ENCODE data around the gene FAM89B. TPM values are rescaled to one million over a fixed set of nuclear protein-coding genes. Genes with fewer than 3 reads are reported as not detected.

The FAM89B gene
- total RNA-seq, 1 donor from 2014 or later: 47.5 TPM

- H3K36me3 ChIP-seq (ENCODE audit: insufficient read depth, low read length): peaks cover 18% of the 10 kb centered on the region
- no peaks in the 10 kb centered on the region for H3K9me3 ChIP-seq (ENCODE audit: insufficient read depth, low read depth, low read length)
- H3K9me3 Mint-ChIP-seq (ENCODE audit: unreplicated experiment): no peaks in the 10 kb centered on the region
- H3K27ac Mint-ChIP-seq (ENCODE audit: unreplicated experiment): no peak overlapping the region
- no peak overlapping the region for H2AFZ ChIP-seq (ENCODE audit: low read depth, low read length)
- H3K27me3 ChIP-seq (ENCODE audit: insufficient read depth, low read length): no peaks in the 10 kb centered on the region
- no peak overlapping the region for H3K27ac ChIP-seq (ENCODE audit: low read depth, low read length)
- H3K4me2 ChIP-seq (ENCODE audit: low read length): no peak overlapping the region
- peaks cover 41% of the 10 kb centered on the region for H3K4me1 ChIP-seq (ENCODE audit: insufficient read depth, low read length)
- no peak for FAIRE-seq
- no peak overlapping the region for H3K4me3 Mint-ChIP-seq (ENCODE audit: unreplicated experiment)
- H3K9ac ChIP-seq (ENCODE audit: low read length): no peak overlapping the region
- peaks cover 27% of the 10 kb centered on the region for H3K4me1 Mint-ChIP-seq (ENCODE audit: low read depth, unreplicated experiment)
- peaks cover 28% of the 10 kb centered on the region for H3K36me3 Mint-ChIP-seq (ENCODE audit: low read depth, unreplicated experiment)
- no peak overlapping the region for H3K4me3 ChIP-seq (ENCODE audit: insufficient read depth, low read depth, low read length)
- H3K79me2 ChIP-seq (ENCODE audit: insufficient read depth, low read length): peaks cover 66% of the 10 kb centered on the region
- TF ChIP-seq CTCF (IDR thresholded peaks at IDR 0.05; ENCODE audit: insufficient read depth, low read depth, low read length) (no peak), EZH2 (IDR thresholded peaks at IDR 0.05; ENCODE audit: insufficient read depth, low read length) (no peak)
- peaks cover 72% of the 10 kb centered on the region for H4K20me1 ChIP-seq (ENCODE audit: insufficient read depth, low read length)
- H3K27me3 Mint-ChIP-seq (ENCODE audit: low read depth, unreplicated experiment): no peaks in the 10 kb centered on the region
- DNase-seq (ENCODE audit: low read depth): no peak
Measured at GRCh38 chr11:65609229-65609628, 36.9 kb downstream of the FAM89B start.

- H3K9ac ChIP-seq (ENCODE audit: low read length): no peak overlapping the region
- Mint-ChIP-seq H3K27me3 (ENCODE audit: low read depth, unreplicated experiment) (no peaks in the 10 kb centered on the region), H3K36me3 (ENCODE audit: low read depth, unreplicated experiment) (peaks cover 28% of the 10 kb centered on the region), H3K9me3 (ENCODE audit: unreplicated experiment) (no peaks in the 10 kb centered on the region), H3K4me3 (ENCODE audit: unreplicated experiment) (peak overlapping the region; percentile 12), H3K4me1 (ENCODE audit: low read depth, unreplicated experiment) (peaks cover 27% of the 10 kb centered on the region), H3K27ac (ENCODE audit: unreplicated experiment) (no peak overlapping the region)
- H3K27me3 ChIP-seq (ENCODE audit: insufficient read depth, low read length): no peaks in the 10 kb centered on the region
- DNase-seq (ENCODE audit: low read depth): no peak
- H2AFZ ChIP-seq (ENCODE audit: low read depth, low read length): no peak overlapping the region
- H3K4me3 ChIP-seq (ENCODE audit: insufficient read depth, low read depth, low read length): no peak overlapping the region
- H3K4me1 ChIP-seq (ENCODE audit: insufficient read depth, low read length): peaks cover 41% of the 10 kb centered on the region
- H4K20me1 ChIP-seq (ENCODE audit: insufficient read depth, low read length): peaks cover 72% of the 10 kb centered on the region
- H3K9me3 ChIP-seq (ENCODE audit: insufficient read depth, low read depth, low read length): no peaks in the 10 kb centered on the region
- H3K4me2 ChIP-seq (ENCODE audit: low read length): no peak overlapping the region
- TF ChIP-seq EZH2 (IDR thresholded peaks at IDR 0.05; ENCODE audit: insufficient read depth, low read length) (no peak), CTCF (IDR thresholded peaks at IDR 0.05; ENCODE audit: insufficient read depth, low read depth, low read length) (no peak)
- H3K79me2 ChIP-seq (ENCODE audit: insufficient read depth, low read length): peaks cover 70% of the 10 kb centered on the region
- peaks cover 14% of the 10 kb centered on the region for H3K36me3 ChIP-seq (ENCODE audit: insufficient read depth, low read length)
- no peak overlapping the region for H3K27ac ChIP-seq (ENCODE audit: low read depth, low read length)
- FAIRE-seq: no peak
Measured at GRCh38 chr11:65609665-65610064, 37.3 kb downstream of the FAM89B start.

- Histone ChIP-seq H3K4me1 (ENCODE audit: insufficient read depth, low read length) (peaks cover 41% of the 10 kb centered on the region), H2AFZ (ENCODE audit: low read depth, low read length) (no peak overlapping the region), H3K9ac (ENCODE audit: low read length) (peak overlapping the region; percentile 64), H3K9me3 (ENCODE audit: insufficient read depth, low read depth, low read length) (no peaks in the 10 kb centered on the region), H3K4me3 (ENCODE audit: insufficient read depth, low read depth, low read length) (no peak overlapping the region), H3K79me2 (ENCODE audit: insufficient read depth, low read length) (peaks cover 72% of the 10 kb centered on the region), H3K27ac (ENCODE audit: low read depth, low read length) (no peak overlapping the region), H3K4me2 (ENCODE audit: low read length) (peak overlapping the region; percentile 97), H4K20me1 (ENCODE audit: insufficient read depth, low read length) (peaks cover 67% of the 10 kb centered on the region), H3K27me3 (ENCODE audit: insufficient read depth, low read length) (no peaks in the 10 kb centered on the region), H3K36me3 (ENCODE audit: insufficient read depth, low read length) (peaks cover 7% of the 10 kb centered on the region)
- no peak for TF ChIP-seq CTCF (IDR thresholded peaks at IDR 0.05; ENCODE audit: insufficient read depth, low read depth, low read length)
- TF ChIP-seq EZH2 (IDR thresholded peaks at IDR 0.05; ENCODE audit: insufficient read depth, low read length): no peak
- Mint-ChIP-seq H3K27ac (ENCODE audit: unreplicated experiment) (no peak overlapping the region), H3K36me3 (ENCODE audit: low read depth, unreplicated experiment) (peaks cover 27% of the 10 kb centered on the region), H3K27me3 (ENCODE audit: low read depth, unreplicated experiment) (no peaks in the 10 kb centered on the region), H3K9me3 (ENCODE audit: unreplicated experiment) (no peaks in the 10 kb centered on the region), H3K4me3 (ENCODE audit: unreplicated experiment) (peak overlapping the region; percentile 89), H3K4me1 (ENCODE audit: low read depth, unreplicated experiment) (peaks cover 27% of the 10 kb centered on the region)
- FAIRE-seq (no peak), DNase-seq (ENCODE audit: low read depth) (no peak)
Measured at GRCh38 chr11:65610404-65610803, 38.1 kb downstream of the FAM89B start.

Data from astrocyte (in vitro differentiated cells and primary cell).